Right lobe of liver (tissue), 4 donors: Measurements from ENCODE around the gene ATP11C.

Experiments used
- POLR2A ChIP-seq: fragments of 450-650 bp; IDR thresholded peaks from one replicate; pipeline ENCODE4 v1.6.1; 2017; ENCODE audit warnings: antibody characterized with exemption, mild to moderate bottlenecking
- TF ChIP-seq, protein P1 (sequence below), 4 donors: fragments of 200-600 bp in 3 of 4; fragments of 450-650 bp in 1 of 4; IDR thresholded peaks; one replicate each; pipeline versions ENCODE4 v1.5.1 to v1.8.0; 2016 to 2022; ENCODE audit warnings: antibody characterized with exemption in 4 of 4, mild to moderate bottlenecking in 2 of 4
- donor health status: DM: no; HTN: no; CAD: no.
- donor health status: DM: no; HTN: no; CAD: no.
- donor health status: DM: no; HTN: yes; CAD: no.

- TF ChIP-seq, protein P1, sequence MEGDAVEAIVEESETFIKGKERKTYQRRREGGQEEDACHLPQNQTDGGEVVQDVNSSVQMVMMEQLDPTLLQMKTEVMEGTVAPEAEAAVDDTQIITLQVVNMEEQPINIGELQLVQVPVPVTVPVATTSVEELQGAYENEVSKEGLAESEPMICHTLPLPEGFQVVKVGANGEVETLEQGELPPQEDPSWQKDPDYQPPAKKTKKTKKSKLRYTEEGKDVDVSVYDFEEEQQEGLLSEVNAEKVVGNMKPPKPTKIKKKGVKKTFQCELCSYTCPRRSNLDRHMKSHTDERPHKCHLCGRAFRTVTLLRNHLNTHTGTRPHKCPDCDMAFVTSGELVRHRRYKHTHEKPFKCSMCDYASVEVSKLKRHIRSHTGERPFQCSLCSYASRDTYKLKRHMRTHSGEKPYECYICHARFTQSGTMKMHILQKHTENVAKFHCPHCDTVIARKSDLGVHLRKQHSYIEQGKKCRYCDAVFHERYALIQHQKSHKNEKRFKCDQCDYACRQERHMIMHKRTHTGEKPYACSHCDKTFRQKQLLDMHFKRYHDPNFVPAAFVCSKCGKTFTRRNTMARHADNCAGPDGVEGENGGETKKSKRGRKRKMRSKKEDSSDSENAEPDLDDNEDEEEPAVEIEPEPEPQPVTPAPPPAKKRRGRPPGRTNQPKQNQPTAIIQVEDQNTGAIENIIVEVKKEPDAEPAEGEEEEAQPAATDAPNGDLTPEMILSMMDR (IDR thresholded peaks at IDR 0.05) = no peak
- no peak for TF ChIP-seq POLR2A
Observed at GRCh38 chrX:139828033-139828432, 104.8 kb downstream of the ATP11C start.
